Transverse colon (tissue), 4 donors: Measurements from ENCODE around the gene SVOP. TPM values are rescaled to one million over a fixed set of nuclear protein-coding genes. Genes with fewer than 3 reads are reported as not detected.

Experiments used
- DNase-seq: peaks from one replicate; pipeline ENCODE4 v3.0.0-alpha.2; 2019
- H3K27ac ChIP-seq, 4 donors: fragments of 200-600 bp; sonication (generic); 2 replicates each; pipeline ENCODE4 v1.5.1; 2016 to 2018; ENCODE audit warnings: inconsistent platforms in 4 of 4
- H3K27me3 ChIP-seq: fragments of 200-600 bp; sonication (generic); 2 replicates; pipeline ENCODE4 v1.5.1; 2017; ENCODE audit warnings: inconsistent platforms
- H3K36me3 ChIP-seq, 4 donors: fragments of 200-600 bp; sonication (generic); 2 replicates each; pipeline ENCODE4 v1.5.1; 2017 to 2019; ENCODE audit warnings: inconsistent platforms in 4 of 4
- H3K4me1 ChIP-seq, 4 donors: fragments of 200-600 bp; sonication (generic); 2 replicates each; pipeline ENCODE4 v1.5.1; 2017 to 2020; ENCODE audit warnings: inconsistent platforms in 4 of 4
- H3K4me3 ChIP-seq, 4 donors: fragments of 200-600 bp; sonication (generic); 1 replicate in 1 of 4; 2 replicates in 3 of 4; pipeline versions ENCODE4 v1.5.1 to v1.6.1; 2017 to 2019; ENCODE audit warnings: inconsistent platforms in 4 of 4
- H3K9me3 ChIP-seq, 2 donors: fragments of 200-600 bp; sonication (generic); 2 replicates each; pipeline ENCODE4 v1.5.1; 2017 to 2019; ENCODE audit warnings: inconsistent platforms in 2 of 2
- EP300 ChIP-seq: sonication (generic); formaldehyde crosslinking; IDR thresholded peaks from one replicate; pipeline ENCODE4 v1.6.1; 2017; ENCODE audit warnings: antibody characterized with exemption, low read depth
- POLR2A ChIP-seq: fragments of 450-650 bp; IDR thresholded peaks from one replicate; pipeline ENCODE4 v1.6.1; 2016; ENCODE audit warnings: antibody characterized with exemption, mild to moderate bottlenecking, moderate library complexity
- POLR2AphosphoS5 ChIP-seq, 3 donors: sonication (generic); formaldehyde crosslinking; IDR thresholded peaks; one replicate each; pipeline ENCODE4 v1.6.1; 2016; ENCODE audit warnings: antibody characterized with exemption in 3 of 3
- WGBS, 2 donors: methylation state at CpG; one replicate each; pipeline ENCODE4 v1.1.5; 2018; ENCODE audit warnings: low coverage in 1 of 2; 5-methylcytosine and 5-hydroxymethylcytosine counted together
- in situ Hi-C, 4 donors: fragments of 200-750 bp; cut with MboI; loops; one replicate each; pipeline versions ENCODE4 v1.15.0 to v1.15.1; 2017; ENCODE audit warnings: low sequenced_read_pairs in 3 of 4, low pct_ligation_motif_present in 1 of 4, low pct_unique_long_range_greater_than_20kb in 1 of 4
- intact Hi-C: fragments of 100-400 bp; cut with DNase I; formaldehyde crosslinking; loops from one replicate; pipeline ENCODE4 v1.15.1; 2023; ENCODE audit warnings: low total_unique reads
- total RNA-seq, 4 donors: library from RNA; depleted of rRNA; stranded (reverse); fragments of >200 nt; gene quantifications; one replicate each; pipeline ENCODE4 v1.1.0, GENCODE V29; 2016
- TF ChIP-seq, protein P1 (sequence below), 5 experiments: fragments of 200-600 bp in 3 of 5; fragments of 450-650 bp in 2 of 5; sonication (generic) in 3 of 5; IDR thresholded peaks; 1 replicate in 2 of 5; 2 replicates in 3 of 5; pipeline ENCODE4 v1.5.1; 2016 to 2017; ENCODE audit warnings: antibody characterized with exemption in 5 of 5, inconsistent platforms in 3 of 5, mild to moderate bottlenecking in 2 of 5, moderate library complexity in 1 of 5

Gene SVOP
- total RNA-seq, 4 donors from 2014 or later: 0.16 to 0.55 TPM; not detected in 2

DNA sequence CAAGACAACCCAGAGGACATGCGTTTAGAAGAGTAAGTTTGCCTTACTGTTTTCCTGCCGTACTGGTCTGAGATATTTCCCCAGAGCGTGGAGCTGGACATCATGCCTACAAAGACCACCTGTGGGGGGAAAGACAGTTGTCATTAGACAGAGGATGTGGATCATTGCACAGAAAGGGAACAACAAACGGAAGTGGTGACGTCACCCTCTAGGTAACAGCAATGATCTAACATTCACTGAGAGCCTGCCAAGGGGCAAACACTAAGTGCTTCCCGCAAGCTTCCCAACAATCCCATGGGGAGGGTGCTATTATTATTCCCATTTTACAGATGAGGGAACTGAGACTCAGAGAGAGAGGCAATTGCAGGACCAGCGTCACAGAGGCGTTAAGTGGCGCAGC lies 48.5 kb downstream of the SVOP start:
- TF ChIP-seq, protein P1, sequence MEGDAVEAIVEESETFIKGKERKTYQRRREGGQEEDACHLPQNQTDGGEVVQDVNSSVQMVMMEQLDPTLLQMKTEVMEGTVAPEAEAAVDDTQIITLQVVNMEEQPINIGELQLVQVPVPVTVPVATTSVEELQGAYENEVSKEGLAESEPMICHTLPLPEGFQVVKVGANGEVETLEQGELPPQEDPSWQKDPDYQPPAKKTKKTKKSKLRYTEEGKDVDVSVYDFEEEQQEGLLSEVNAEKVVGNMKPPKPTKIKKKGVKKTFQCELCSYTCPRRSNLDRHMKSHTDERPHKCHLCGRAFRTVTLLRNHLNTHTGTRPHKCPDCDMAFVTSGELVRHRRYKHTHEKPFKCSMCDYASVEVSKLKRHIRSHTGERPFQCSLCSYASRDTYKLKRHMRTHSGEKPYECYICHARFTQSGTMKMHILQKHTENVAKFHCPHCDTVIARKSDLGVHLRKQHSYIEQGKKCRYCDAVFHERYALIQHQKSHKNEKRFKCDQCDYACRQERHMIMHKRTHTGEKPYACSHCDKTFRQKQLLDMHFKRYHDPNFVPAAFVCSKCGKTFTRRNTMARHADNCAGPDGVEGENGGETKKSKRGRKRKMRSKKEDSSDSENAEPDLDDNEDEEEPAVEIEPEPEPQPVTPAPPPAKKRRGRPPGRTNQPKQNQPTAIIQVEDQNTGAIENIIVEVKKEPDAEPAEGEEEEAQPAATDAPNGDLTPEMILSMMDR (IDR thresholded peaks at IDR 0.05): no peak
- no peak for TF ChIP-seq EP300
- no peak for TF ChIP-seq POLR2A
- no peak for TF ChIP-seq POLR2AphosphoS5 (IDR thresholded peaks at IDR 0.05)
- WGBS, 2 donors: 63 to 77% methylated on average over 5 to 9 of the region's 9 CpGs
- no peak for DNase-seq
- Histone ChIP-seq H3K27ac (no peak overlapping the region), H3K36me3 (no peaks in the 10 kb centered on the region), H3K9me3 (no peaks in the 10 kb centered on the region), H3K4me3 (no peak overlapping the region), H3K4me1 (no peaks in the 10 kb centered on the region), H3K27me3 (no peaks in the 10 kb centered on the region)
- in situ Hi-C loops (loop anchor here in 1 of 4 donors (25.0 kb wide), 1 partner anchor 310 kb away; no protein-coding TSS in a partner anchor), intact Hi-C loops (no loop called here)

- intact Hi-C loops (no loop called here), in situ Hi-C loops (loop anchor here in 1 of 4 donors (25.0 kb wide), 1 partner anchor 307 kb away; no protein-coding TSS in a partner anchor)
- H3K27ac ChIP-seq: no peak overlapping the region
- WGBS, 2 donors: 96% methylated on average over 2 of the region's 2 CpGs; no CpG with 5 or more reads in 1 of the 2 donors
- H3K4me3 ChIP-seq: no peak overlapping the region
- no peak for DNase-seq
- no peaks in the 10 kb centered on the region for H3K27me3 ChIP-seq
- H3K4me1 ChIP-seq: no peaks in the 10 kb centered on the region
- H3K36me3 ChIP-seq: no peaks in the 10 kb centered on the region
- TF ChIP-seq, protein P1 (IDR thresholded peaks at IDR 0.05): no peak
- TF ChIP-seq EP300 (no peak), POLR2AphosphoS5 (IDR thresholded peaks at IDR 0.05) (no peak), POLR2A (no peak)
- H3K9me3 ChIP-seq: no peaks in the 10 kb centered on the region
These were observed 51.2 kb downstream of the SVOP start for GRCh38 chr12:108969622-108970021.

GRCh38 chr12:108967869-108968540 lies 52.9 kb downstream of the SVOP start:
- Histone ChIP-seq H3K36me3 (no peaks in the 10 kb centered on the region), H3K4me1 (no peaks in the 10 kb centered on the region), H3K27ac (no peak overlapping the region), H3K27me3 (no peaks in the 10 kb centered on the region), H3K9me3 (no peaks in the 10 kb centered on the region), H3K4me3 (no peak overlapping the region)
- 68 to 71% methylated on average over 1 to 2 of the region's 2 CpGs for WGBS, 2 donors
- in situ Hi-C loops: loop anchor here in 1 of 4 donors (25.0 kb wide), 1 partner anchor 306 kb away; no protein-coding TSS in a partner anchor
- intact Hi-C loops: no loop called here
- no peak for DNase-seq
- TF ChIP-seq, protein P1 (IDR thresholded peaks at IDR 0.05): peak in 3 of 5 experiments; percentile 33 to 48 (median 37)
- TF ChIP-seq POLR2A: no peak

GRCh38 chr12:108966378-108967151 lies 54.3 kb downstream of the SVOP start:
- Histone ChIP-seq H3K27me3 (no peaks in the 10 kb centered on the region), H3K4me3 (no peak overlapping the region), H3K4me1 (no peaks in the 10 kb centered on the region), H3K9me3 (no peaks in the 10 kb centered on the region), H3K27ac (no peak overlapping the region), H3K36me3 (no peaks in the 10 kb centered on the region)
- TF ChIP-seq POLR2A: no peak
- TF ChIP-seq POLR2AphosphoS5 (IDR thresholded peaks at IDR 0.05): no peak
- no peak for TF ChIP-seq EP300
- TF ChIP-seq, protein P1 (IDR thresholded peaks at IDR 0.05): no peak
- no peak for DNase-seq
- in situ Hi-C loops (loop anchor here in 1 of 4 donors (25.0 kb wide), 1 partner anchor 304 kb away; no protein-coding TSS in a partner anchor), intact Hi-C loops (no loop called here)
- 90% methylated on average over 9 of the region's 9 CpGs; no CpG with 5 or more reads in 1 of the 2 donors for WGBS, 2 donors
